GM19455 (cell line): ENCODE results near the gene MED8.

Source experiments
- ATAC-seq: cut with Tn5 transposase; IDR thresholded peaks from one replicate; pipeline ENCODE4 v1.9.1; 2021; ENCODE audit not compliant: unreplicated experiment

MED8 gene

DNA sequence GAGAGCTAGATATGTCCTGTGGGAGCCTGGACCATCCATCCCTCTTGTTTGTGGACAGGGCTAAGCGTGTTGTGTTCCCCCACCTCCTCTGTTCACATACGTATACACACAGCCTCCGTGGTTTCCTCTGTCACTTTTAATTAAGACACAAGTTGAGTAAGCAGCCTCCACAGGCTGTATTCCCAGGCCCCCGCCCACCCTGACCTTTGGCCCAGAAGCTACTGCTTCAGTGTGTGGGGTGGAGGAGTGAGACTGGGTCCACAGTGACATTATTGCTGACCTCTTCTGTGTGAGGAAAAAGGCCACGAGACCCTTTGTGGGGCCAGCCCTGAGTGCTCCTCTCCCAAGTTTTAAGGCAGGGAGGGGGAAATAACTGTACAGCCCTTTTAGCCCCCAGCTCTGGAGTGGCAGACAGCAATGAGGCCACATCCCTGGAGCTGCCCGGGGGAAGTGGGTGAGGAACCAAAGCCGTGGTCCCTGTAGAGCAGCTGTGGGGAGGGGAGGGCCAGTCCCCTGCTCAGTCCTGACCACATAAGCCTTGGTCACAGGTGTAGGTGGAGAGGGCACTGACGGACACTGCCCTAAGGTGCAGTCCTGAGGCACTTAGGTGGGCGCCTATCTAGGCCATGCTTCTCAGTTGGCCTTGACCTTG is 26.2 kb downstream of the MED8 start:
- no peak for ATAC-seq

DNA sequence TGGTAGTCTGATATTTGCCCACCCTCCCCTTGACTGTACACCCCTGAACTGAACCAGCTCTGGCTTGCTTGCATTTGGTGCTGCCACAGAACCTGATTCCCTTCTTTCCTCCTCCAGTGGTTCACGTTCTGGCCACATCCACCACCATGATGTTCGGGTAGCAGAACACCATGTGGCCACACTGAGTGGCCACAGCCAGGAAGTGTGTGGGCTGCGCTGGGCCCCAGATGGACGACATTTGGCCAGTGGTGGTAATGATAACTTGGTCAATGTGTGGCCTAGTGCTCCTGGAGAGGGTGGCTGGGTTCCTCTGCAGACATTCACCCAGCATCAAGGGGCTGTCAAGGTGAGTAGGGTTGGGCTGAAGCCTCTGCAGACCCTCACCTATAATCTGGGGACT is 29.0 kb downstream of the MED8 start:
- no peak for ATAC-seq

DNA sequence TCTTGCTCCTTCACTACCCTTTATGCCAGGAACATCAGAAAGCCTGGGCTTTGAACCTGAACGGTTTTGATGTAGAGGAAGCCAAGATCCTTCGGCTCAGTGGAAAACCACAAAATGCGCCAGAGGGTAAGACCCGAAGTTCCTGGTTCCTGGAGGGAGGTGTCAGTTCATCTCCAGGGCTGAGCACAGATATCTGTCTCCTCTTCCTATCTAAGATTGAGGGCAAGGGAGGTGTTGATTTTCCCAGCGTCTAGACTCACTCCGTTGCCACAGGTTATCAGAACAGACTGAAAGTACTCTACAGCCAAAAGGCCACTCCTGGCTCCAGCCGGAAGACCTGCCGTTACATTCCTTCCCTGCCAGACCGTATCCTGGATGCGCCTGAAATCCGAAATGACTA is 29.9 kb downstream of the MED8 start:
- no peak for ATAC-seq

DNA sequence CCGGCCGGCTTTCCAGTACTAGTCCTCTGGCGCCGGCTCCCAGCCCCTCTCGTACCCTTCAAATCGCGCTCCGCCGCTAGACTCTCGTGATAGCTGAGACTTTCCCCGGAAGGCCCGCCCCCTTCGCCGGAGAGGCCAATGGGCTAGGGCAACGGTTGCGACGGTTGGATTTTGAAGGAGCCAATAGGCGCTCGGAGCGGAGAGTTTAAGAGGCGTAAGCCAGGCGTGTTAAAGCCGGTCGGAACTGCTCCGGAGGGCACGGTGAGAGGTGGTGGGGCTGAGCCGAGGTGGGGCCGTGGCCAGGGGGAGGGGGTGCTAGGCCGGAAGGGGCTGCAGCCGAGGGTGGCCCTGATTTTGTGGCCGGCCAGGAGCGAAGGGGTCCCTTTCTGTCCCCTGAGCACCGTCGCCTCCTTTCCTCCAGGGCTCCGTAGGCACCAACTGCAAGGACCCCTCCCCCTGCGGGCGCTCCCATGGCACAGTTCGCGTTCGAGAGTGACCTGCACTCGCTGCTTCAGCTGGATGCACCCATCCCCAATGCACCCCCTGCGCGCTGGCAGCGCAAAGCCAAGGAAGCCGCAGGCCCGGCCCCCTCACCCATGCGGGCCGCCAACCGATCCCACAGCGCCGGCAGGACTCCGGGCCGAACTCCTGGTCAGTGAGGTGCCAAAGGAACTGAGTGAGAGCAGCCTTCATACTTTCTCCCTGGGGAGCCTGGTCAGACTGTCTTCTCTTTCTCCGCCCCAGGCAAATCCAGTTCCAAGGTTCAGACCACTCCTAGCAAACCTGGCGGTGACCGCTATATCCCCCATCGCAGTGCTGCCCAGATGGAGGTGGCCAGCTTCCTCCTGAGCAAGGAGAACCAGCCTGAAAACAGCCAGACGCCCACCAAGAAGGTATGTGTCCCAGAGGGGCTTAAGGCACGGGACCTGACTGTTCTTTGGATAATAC is 30.6 kb downstream of the MED8 start, which contains the start of gene CDC20:
Gene CDC20 (plus strand): TSS at position 236 of the 948 bp plus-strand sequence. CDS start 235 bp downstream, at position 471.
- peak; percentile 91 for ATAC-seq

DNA sequence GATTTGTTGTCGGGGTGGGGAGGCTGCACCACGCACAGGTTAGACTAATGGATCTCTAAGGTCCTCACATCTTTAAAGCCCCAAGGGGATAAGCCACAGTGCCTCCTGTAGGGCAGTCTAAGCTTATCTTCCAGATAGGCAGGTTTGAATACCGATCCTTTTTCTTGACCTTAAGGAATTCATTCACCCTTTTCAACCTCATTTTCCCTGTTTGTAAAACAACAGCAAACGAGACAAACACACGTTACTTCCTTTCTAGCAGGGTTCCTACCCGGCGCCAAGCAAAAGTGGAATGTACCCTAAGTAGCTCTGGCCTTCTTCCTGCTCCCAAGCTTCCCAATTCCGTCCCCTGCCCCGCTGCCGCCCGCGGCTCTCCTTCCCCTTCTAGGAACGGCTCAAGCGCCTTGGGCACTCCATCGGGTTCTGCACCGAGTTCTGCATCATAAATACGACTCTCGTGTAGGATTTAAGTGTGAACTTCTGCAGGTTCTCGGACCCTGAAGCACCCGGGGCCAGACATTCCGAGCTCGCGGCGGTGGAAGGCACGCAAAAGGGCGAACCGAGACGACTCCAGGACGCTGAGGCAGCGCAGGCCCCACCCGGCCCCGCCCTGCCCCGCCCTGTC is 31.4 kb downstream of the MED8 start:
- peak; percentile 26 for ATAC-seq

DNA sequence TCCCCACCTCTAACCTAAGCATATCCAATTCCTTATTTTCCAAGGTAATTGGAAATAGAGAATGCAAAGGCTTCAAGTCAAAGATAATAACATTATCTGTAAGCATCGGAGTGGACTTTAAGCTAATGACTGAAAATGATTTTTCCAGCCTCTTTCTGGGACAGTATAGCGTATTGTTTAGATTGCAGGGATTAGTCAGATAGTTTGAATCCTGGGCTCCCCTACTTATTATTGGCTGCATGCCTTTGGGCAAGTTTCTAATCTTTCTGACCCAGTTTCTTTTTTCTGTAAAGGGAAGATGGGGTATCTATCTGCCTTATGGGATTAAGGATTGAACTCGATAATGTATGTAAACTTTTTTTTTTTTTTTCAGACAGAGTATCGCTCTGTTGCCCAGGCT is 32.3 kb downstream of the MED8 start:
- no peak for ATAC-seq

DNA sequence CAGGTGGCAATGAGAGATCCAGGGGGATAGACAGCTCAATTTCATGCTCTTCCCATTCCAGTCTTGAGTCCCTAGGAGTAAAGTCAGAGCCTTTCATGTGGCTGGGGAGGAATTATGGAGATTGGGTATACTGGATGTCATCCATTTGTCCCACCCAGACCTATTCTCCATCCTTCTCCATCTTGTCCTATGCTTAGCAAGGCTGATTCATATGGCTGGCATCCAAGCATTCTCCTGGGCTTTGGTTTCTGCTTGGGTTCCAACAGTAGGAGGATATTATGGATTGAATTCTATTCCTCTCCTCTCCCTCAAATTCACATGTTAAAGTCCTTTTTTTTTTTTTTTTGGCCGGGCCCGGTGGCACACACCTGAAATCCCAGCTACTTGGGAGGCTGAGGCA is 34.7 kb downstream of the MED8 start:
- ATAC-seq: no peak

DNA sequence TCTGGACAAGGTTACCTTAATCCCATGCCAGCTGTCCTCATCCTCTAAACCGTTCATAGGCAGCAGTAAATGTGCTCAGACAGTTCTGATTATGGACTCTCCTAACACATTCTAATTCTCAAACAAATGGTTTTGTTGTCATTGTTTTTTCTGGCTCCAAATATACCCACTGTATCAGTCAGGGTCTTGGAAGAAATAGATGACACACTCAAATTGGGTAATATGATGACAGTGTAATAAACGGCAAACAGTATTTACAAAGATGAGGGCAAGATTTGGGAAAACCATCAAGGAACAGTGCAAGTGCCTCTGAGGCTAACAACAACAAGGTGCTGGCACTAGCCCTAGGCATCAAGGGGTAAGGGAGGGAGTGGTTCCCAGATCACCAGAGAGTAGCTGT is 35.1 kb downstream of the MED8 start:
- ATAC-seq: no peak

DNA sequence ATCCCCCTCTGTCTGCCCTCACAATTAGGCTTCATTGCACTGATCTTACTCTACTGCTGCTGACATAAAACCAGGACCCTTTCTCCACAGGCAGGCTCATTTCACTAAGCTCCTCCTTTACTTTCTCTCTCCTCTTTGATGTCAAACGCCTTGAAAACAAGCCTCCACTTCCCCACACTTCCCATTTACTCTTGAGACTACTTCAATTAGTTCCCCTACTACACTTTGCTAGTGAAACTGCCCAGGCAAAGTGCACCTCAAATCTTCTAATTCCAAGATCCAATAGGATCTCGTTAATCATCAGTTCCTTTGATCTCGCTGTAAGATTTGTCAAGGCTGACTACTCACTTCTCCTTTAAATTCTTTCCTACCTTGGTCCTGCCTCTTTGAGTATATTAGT is 36.7 kb downstream of the MED8 start:
- ATAC-seq: no peak

DNA sequence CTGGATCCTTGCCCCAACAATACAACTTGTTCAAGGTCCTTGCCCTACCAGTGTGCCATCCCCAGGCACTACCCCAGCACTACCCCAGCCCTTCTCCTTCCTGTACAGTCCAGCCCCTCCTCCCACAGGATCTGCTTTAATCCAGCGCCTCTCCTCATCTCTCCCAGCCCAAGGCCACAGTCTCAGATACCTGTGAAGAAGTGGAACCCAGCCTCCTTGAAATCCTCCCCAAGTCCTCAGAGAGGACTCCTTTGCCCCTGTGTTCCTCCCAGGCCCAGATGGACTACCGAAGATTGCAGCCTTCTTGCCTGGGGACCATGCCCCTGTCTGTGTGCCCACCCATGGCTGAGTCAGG is 37.3 kb downstream of the MED8 start:
- ATAC-seq: no peak

DNA sequence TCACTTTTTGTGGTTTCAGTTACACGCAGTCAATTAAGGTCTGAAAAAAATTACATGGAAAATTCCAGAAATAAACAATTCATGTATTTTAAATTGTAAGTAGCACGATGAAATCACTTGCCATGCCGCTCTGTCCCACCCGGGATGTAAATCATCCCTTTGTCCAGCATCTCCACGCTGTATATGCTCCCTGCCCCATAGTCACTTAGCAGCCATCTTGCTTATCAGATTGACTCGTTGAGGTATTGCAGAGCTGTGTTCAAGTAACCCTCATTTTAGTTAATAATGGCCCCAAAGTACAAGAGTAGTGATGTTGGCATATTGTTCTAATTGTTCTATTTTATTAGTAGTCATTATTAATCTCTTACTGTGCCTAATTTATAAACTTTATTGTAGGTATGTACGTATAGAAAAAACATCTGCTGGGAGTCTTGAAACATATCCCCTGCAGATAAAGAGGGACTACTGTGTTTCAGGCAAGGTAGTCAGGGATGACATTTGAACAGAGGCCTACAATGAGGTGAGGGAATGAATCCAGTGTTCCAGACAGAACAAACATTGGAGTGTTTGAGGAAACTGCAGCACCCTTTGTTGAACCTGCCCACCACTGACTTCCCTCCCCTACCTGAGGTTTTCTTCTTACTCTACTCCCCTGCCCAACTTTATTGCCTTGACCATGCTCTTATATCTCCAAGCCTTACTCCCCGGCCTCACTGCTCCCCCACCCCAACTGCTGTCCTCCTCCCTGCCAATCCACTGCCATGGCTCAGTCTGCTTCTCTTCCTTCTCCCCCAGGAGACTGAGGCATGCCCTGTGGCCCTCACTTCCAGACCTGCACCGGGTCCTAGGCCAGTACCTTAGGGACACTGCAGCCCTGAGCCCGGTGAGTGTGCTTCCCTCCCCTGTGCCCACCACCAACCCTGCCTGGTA is 37.9 kb downstream of the MED8 start:
- ATAC-seq: no peak

DNA sequence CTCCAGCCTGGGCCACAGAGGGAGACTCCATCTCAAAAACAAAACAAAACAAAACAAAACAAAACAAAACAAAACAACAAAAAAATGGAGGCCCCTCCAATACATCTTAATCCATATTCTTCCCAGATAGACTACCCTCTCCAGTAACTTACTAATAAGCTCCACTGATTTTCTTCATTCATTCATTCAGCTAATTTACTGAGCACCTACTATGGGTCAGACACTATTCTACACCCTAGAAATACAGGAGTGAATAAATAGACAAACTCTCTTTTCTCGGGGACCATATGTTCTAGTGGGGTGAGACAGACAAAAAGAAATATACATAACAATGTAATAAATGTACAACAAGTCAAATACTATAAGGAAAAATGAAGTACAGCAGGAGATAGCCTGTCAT is 38.6 kb downstream of the MED8 start:
- ATAC-seq: no peak

DNA sequence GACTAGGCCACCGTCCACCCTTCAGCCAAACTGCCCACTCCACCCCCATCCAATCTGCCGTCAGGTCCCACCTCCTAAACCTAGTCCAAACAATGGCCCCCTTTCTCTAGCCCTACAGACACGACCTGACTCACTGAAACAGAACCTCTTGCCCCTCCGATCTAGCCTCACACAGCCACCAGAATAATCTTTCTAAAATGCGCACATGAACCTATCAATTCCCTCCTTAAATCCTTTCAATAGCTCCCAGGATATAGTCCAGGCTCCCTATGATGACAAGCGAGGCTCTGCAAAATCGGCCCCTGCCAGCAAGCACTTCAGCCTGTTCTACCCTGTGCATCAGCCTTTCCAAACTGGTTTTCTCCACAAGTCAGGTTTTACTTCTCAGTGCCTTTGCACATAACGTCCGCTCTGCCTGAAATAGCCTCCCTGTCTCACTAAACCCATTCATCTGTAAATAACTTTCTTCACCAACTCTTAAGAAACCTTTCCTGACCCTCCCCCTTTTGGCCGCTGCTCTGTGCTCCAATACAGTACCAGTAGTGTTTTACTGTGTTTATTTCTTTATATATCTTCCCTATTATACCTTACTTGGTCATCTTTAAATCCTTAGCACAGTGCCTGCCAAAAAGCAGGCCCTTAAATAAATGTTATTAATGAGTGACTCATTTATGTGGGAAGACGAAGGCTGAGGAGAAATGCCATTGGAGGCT is 39.9 kb downstream of the MED8 start:
- no peak for ATAC-seq

DNA sequence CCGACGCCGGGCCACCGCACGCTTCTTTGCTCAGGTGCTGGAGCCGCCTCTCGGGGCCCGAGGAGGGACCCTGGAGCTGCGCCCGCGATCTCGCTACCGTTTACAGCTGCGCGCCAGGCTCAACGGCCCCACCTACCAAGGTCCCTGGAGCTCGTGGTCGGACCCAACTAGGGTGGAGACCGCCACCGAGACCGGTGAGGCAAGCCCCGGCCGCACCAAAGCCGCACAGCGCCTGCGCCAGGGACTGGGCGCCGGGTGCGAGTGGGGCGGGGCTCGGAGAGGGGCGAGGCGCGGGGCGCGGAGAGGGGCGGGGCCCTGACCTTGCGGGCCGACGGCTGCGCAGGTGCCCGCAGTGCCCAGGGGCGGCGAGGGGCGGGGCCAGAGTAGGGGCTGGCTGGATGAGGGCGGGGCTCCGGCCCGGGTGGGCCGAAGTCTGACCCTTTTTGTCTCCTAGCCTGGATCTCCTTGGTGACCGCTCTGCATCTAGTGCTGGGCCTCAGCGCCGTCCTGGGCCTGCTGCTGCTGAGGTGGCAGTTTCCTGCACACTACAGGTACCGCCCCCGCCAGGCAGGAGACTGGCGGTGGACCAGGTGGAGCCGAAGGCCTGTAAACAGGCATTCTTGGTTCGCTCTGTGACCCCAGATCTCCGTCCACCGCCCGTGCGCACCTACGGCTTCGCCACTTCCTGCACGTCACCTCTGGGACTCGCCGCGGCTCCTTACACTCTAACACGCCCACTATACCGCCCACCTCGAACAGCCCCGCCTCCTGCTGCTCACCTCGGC is 40.6 kb downstream of the MED8 start:
- ATAC-seq: peak; percentile 66

DNA sequence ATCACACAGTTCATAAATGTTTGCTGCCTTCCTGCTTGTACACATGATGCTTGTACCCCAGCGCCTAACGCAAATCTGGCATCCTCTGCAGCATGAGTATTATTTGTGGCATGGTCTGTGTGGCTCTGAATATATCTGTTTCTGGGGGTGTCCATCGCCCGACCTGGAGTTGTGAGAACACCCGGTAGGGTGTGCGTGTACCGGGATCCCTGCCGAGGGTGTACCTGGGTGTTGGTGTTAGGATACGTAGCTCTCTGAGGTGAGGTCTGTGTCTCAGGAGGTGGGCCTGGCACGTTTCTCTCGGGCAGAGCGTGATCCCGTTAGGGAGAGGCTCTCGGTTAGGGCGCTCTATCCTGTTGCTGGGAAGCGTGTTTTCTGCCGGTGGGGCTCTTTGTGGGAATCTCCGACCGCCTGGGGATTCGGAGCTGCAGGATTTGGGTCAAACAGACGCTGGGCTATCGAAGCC is 41.2 kb downstream of the MED8 start:
- ATAC-seq: no peak

DNA sequence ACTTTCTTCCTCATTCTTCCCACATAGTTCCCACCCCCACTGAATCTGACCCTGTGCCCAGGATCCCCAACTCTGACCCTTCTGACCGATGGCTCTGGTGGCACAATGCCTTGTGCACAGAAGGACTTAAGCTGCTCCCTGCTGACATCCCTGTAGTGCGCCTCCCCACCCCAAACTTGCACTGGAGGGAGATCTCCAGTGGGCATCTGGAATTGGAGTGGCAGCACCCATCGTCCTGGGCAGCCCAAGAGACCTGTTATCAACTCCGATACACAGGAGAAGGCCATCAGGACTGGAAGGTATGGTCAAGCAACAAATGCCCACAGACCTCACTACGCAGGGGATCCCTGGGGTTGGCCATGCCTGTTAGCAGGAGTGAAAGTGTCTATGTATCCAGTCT is 43.0 kb downstream of the MED8 start:
- no peak for ATAC-seq

DNA sequence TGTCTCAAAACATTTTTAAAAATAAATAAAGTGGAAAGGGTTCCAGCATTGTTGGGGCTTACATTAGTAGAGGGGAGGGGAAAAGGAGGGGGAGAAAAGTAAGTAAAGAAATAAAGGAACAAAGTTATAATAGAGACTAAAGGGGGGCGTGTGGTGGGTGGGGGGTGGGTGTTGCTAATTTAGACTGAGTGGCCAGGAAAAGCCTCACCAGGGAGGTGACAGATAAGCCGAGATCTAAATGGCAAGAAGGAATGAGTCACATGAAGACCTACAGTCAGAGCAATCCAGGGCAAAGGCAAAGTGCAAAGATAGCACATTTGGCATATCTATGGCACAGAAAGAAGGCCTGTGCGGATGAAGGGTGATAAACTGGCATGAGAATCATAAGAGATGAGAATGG is 44.5 kb downstream of the MED8 start:
- no peak for ATAC-seq

DNA sequence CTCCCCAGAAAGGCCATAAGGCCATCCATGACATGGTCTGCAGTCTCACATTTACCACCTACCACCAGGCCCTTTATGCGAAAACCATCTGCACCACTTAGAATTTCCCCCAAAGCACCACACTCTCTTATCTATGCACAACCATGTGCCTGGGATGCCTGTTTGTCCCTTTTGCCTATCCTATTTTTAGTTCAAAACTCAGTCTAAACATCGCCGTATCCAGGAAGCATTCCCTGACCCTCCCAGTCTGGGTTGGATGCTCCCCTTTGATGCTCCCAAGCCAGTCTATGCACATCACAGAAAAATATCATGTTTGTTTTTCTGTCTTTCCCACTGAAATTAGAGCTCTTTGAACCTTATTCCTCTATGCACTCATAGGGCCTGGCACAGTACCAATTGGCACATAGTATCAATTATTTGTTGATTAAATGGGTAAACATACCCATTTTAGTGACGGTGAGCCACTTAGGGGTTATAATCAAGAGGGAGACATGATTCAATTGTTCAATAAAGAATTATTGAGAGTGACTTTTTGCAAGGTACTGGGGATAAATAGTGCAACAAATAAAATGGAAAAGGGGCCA is 45.2 kb downstream of the MED8 start:
- ATAC-seq: no peak

DNA sequence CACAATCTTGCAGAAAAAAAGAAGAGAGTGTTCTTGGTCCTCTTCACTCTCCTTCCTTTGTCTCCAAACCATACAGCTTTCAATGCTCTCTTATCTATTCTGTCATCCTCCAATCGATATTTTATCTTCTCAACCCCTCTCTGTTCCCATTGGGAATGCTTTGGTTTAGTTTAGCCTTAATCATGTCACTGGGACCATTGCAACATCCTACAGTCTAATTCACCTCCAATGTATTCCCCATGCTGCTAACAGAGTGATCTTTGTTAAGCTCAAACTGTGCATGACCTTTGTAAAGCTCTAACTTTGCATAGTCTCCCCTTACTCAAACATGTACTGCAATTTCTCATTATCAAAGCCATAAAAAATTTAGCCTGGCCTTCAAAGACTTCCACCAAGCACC is 49.0 kb downstream of the MED8 start:
- no peak for ATAC-seq
